ENCODE data around the gene DMBT1.

The DMBT1 gene

GRCh38 chr10:122646511-122647382 lies 86.2 kb downstream of the DMBT1 start:
- DNase-seq (no peak), ATAC-seq (no peak)

- DNase-seq (no peak), ATAC-seq (no peak)
These were observed 86.9 kb downstream of the DMBT1 start for GRCh38 chr10:122647383-122647968.

GRCh38 chr10:122648599-122649428 lies 88.3 kb downstream of the DMBT1 start:
- DNase-seq: peak; percentile 41

GRCh38 chr10:122649903-122650302 lies 89.3 kb downstream of the DMBT1 start:
- ATAC-seq: no peak
- no peak for DNase-seq

More at GRCh38 chr10:122648599-122649428, 88.3 kb downstream of the DMBT1 start:
- ATAC-seq: no peak

- ATAC-seq (no peak), DNase-seq (no peak)
These were observed 89.8 kb downstream of the DMBT1 start for GRCh38 chr10:122650331-122650730.

- no peak for DNase-seq
- ATAC-seq: no peak
These were observed 95.2 kb downstream of the DMBT1 start for GRCh38 chr10:122655524-122656307.

GRCh38 chr10:122656308-122656705 lies 95.8 kb downstream of the DMBT1 start:
- no peak for ATAC-seq

GRCh38 chr10:122656741-122657140 lies 96.2 kb downstream of the DMBT1 start:
- DNase-seq (no peak), ATAC-seq (no peak)

More at GRCh38 chr10:122656308-122656705, 95.8 kb downstream of the DMBT1 start:
- DNase-seq: no peak

GRCh38 chr10:122657255-122657654 lies 96.7 kb downstream of the DMBT1 start:
- DNase-seq (no peak), ATAC-seq (no peak)

GRCh38 chr10:122657729-122658128 lies 97.2 kb downstream of the DMBT1 start:
- ATAC-seq (no peak), DNase-seq (no peak)

GRCh38 chr10:122658356-122659049 lies 97.9 kb downstream of the DMBT1 start:
- ATAC-seq (no peak), DNase-seq (no peak)

GRCh38 chr10:122659126-122659525 lies 98.6 kb downstream of the DMBT1 start:
- ATAC-seq: no peak
- no peak for DNase-seq

- ATAC-seq: no peak
These were observed 99.1 kb downstream of the DMBT1 start for GRCh38 chr10:122659651-122660050.

GRCh38 chr10:122660696-122661095 lies 100.1 kb downstream of the DMBT1 start:
- DNase-seq (no peak), ATAC-seq (no peak)

More at GRCh38 chr10:122659651-122660050, 99.1 kb downstream of the DMBT1 start:
- DNase-seq: no peak

GRCh38 chr10:122662231-122662630 lies 101.7 kb downstream of the DMBT1 start:
- ATAC-seq: no peak
- DNase-seq: no peak

- no peak for DNase-seq
- ATAC-seq: no peak
These were observed 103.1 kb downstream of the DMBT1 start for GRCh38 chr10:122663516-122664130.

- peak; percentile 19 for ATAC-seq
- DNase-seq: no peak
These were observed 103.9 kb downstream of the DMBT1 start for GRCh38 chr10:122664501-122664900.

- DNase-seq (no peak), ATAC-seq (no peak)
These were observed 104.8 kb downstream of the DMBT1 start for GRCh38 chr10:122665329-122665860.

- DNase-seq: no peak
- no peak for ATAC-seq
These were observed 105.4 kb downstream of the DMBT1 start for GRCh38 chr10:122665946-122666345.

GRCh38 chr10:122669045-122669444 lies 108.5 kb downstream of the DMBT1 start:
- DNase-seq (no peak), ATAC-seq (no peak)
